AG10803 (cell line): ENCODE measurements around the gene GPR83.

Experiments
- DNase-seq: peaks from one replicate; pipeline ENCODE4 v3.0.0; 2010; ENCODE audit warnings: low read depth
- H3K4me3 ChIP-seq: 2 replicates; pipeline ENCODE4 v1.5.1; 2011; ENCODE audit warnings: mild to moderate bottlenecking, low read length, control low read depth
- CTCF ChIP-seq: conservative IDR thresholded peaks from 2 replicates; pipeline ENCODE4 v1.5.1; 2011; ENCODE audit warnings: mild to moderate bottlenecking, low read length, control low read depth, inconsistent platforms

The GPR83 gene

GRCh38 chr11:94424662-94425061 lies 23.4 kb upstream of the GPR83 start:
- no peak for TF ChIP-seq CTCF
- no peak overlapping the region for H3K4me3 ChIP-seq
- DNase-seq, result peak; percentile 7

GRCh38 chr11:94424011-94424410 lies 22.8 kb upstream of the GPR83 start:
- TF ChIP-seq CTCF, result no peak
- no peak overlapping the region for H3K4me3 ChIP-seq
- DNase-seq, result no peak

- TF ChIP-seq CTCF, result no peak
- DNase-seq, result no peak
- no peak overlapping the region for H3K4me3 ChIP-seq
These were observed 22.3 kb upstream of the GPR83 start for GRCh38 chr11:94423507-94423906.

GRCh38 chr11:94418123-94418765 lies 17.0 kb upstream of the GPR83 start:
- no peak for DNase-seq
- H3K4me3 ChIP-seq, result no peak overlapping the region
- no peak for TF ChIP-seq CTCF

GRCh38 chr11:94417386-94417987 lies 16.3 kb upstream of the GPR83 start:
- peak; percentile 84 for TF ChIP-seq CTCF
- DNase-seq, result peak; percentile 52
- H3K4me3 ChIP-seq, result no peak overlapping the region

- no peak for TF ChIP-seq CTCF
- no peak overlapping the region for H3K4me3 ChIP-seq
- no peak for DNase-seq
These were observed 4.0 kb upstream of the GPR83 start for GRCh38 chr11:94405062-94405833.
